Glutamatergic neuron (in vitro differentiated cells): ENCODE measurements around the gene GGCT. TPM values are rescaled to one million over a fixed set of nuclear protein-coding genes. Genes with fewer than 3 reads are reported as not detected.

ENCODE experiments used
- DNase-seq: peaks from one replicate; pipeline ENCODE4 v3.0.0; 2022
- H3K27ac Mint-ChIP-seq: one replicate; pipeline ENCODE4 v1.8.0; 2020; ENCODE audit warnings: mild to moderate bottlenecking, mixed read lengths, inconsistent platforms; ENCODE audit not compliant: unreplicated experiment
- H3K27me3 Mint-ChIP-seq: one replicate; pipeline ENCODE4 v1.8.0; 2020; ENCODE audit warnings: mild to moderate bottlenecking, moderate library complexity, mixed read lengths, inconsistent platforms; ENCODE audit not compliant: unreplicated experiment
- H3K36me3 Mint-ChIP-seq: one replicate; pipeline ENCODE4 v1.8.0; 2020; ENCODE audit warnings: mild to moderate bottlenecking, mixed read lengths, inconsistent platforms; ENCODE audit not compliant: unreplicated experiment
- H3K4me1 Mint-ChIP-seq: one replicate; pipeline ENCODE4 v1.8.0; 2020; ENCODE audit warnings: mild to moderate bottlenecking, low read depth, mixed read lengths, inconsistent platforms; ENCODE audit not compliant: unreplicated experiment
- H3K4me3 Mint-ChIP-seq: one replicate; pipeline ENCODE4 v1.8.0; 2020; ENCODE audit warnings: mild to moderate bottlenecking, mixed read lengths, inconsistent platforms; ENCODE audit not compliant: unreplicated experiment
- H3K9me3 Mint-ChIP-seq: one replicate; pipeline ENCODE4 v1.8.0; 2020; ENCODE audit warnings: mild to moderate bottlenecking, moderate library complexity, mixed read lengths, inconsistent platforms; ENCODE audit not compliant: unreplicated experiment
- long read RNA-seq: library from polyadenylated mRNA; unstranded; transcript quantifications from one replicate; pipeline ENCODE4 v2.0.0, GENCODE V29; 2020; ENCODE audit not compliant: unreplicated experiment
- total RNA-seq: library from RNA; stranded (reverse); fragmentation: NEBNext Ultra II Directional; extraction: Animal tissue kit (Norgen Biotek cat#: 25700); gene quantifications from one replicate; pipeline ENCODE4 v1.2.1, GENCODE V29; 2021; ENCODE audit not compliant: unreplicated experiment
- TF ChIP-seq, protein P1 (sequence below): fragments of 200-600 bp; sonication (generic); IDR thresholded peaks from one replicate; pipeline ENCODE4 v1.5.0; 2021; ENCODE audit not compliant: partially characterized antibody, unreplicated experiment

Gene GGCT, protein sequence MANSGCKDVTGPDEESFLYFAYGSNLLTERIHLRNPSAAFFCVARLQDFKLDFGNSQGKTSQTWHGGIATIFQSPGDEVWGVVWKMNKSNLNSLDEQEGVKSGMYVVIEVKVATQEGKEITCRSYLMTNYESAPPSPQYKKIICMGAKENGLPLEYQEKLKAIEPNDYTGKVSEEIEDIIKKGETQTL
- 25.0 TPM for total RNA-seq
- long read RNA-seq, transcript GGCT-202 (4 exons, 1,173 nt): major isoform, 26 of 31 reads
- long read RNA-seq, partial matches to known transcripts: 1 of 31 reads
- long read RNA-seq, other reads (novel, unspliced or antisense): 0 of 31 reads

DNA sequence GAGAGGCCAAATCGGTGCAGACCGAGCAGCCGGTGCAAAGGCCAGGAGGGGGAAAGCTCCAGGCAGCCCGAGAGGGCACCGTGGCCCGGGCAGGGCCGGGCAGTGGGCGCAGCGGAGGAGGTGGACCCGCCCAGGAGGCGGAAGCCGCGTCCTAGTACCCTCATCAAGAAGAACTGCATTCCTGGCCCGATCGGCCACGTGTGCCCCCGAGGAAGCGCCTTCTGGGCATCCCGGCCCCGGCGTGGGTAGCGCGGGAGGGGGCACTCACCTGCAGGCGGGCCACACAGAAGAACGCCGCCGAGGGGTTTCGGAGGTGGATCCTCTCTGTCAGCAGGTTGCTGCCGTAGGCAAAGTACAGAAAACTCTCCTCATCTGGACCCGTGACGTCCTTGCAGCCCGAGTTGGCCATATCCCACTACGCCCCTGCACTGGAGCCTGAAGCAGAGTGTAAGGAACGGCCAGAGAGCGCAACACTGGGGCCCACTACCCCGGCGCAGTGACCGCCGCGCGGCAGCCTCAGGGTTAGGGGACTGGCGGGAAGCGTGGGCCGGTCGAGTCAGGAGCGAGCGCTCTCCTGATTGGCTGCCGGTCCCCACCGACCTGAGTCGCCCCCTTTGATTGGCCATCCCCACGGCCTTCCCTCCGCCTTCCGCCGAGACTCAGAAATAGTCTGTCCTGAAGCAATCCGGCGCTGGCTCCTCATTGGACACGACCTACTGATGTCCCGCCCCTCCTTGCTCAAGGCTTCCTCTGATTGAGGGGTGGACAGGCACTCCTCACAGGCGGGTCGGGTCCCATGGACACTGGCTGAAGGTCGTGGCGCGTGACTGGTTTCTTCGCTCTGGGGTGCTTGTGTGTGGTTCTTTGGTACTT lies at the start of gene GGCT:
TSS of gene GGCT (minus strand) at position 529 of the 873 bp plus-strand sequence. CDS start at position 409, 120 bp downstream.
- peaks cover 5% of the 10 kb centered on the region for H3K9me3 Mint-ChIP-seq
- no peaks in the 10 kb centered on the region for H3K36me3 Mint-ChIP-seq
- peak; percentile 98 for DNase-seq
- peak within 1 kb of the TSS; percentile 59 for H3K27ac Mint-ChIP-seq
- H3K27me3 Mint-ChIP-seq: no peaks in the 10 kb centered on the region
- peak within 1 kb of the TSS; percentile 86 for H3K4me3 Mint-ChIP-seq
- peaks cover 9% of the 10 kb centered on the region for H3K4me1 Mint-ChIP-seq
- TF ChIP-seq, protein P1, sequence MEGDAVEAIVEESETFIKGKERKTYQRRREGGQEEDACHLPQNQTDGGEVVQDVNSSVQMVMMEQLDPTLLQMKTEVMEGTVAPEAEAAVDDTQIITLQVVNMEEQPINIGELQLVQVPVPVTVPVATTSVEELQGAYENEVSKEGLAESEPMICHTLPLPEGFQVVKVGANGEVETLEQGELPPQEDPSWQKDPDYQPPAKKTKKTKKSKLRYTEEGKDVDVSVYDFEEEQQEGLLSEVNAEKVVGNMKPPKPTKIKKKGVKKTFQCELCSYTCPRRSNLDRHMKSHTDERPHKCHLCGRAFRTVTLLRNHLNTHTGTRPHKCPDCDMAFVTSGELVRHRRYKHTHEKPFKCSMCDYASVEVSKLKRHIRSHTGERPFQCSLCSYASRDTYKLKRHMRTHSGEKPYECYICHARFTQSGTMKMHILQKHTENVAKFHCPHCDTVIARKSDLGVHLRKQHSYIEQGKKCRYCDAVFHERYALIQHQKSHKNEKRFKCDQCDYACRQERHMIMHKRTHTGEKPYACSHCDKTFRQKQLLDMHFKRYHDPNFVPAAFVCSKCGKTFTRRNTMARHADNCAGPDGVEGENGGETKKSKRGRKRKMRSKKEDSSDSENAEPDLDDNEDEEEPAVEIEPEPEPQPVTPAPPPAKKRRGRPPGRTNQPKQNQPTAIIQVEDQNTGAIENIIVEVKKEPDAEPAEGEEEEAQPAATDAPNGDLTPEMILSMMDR: no peak

DNA sequence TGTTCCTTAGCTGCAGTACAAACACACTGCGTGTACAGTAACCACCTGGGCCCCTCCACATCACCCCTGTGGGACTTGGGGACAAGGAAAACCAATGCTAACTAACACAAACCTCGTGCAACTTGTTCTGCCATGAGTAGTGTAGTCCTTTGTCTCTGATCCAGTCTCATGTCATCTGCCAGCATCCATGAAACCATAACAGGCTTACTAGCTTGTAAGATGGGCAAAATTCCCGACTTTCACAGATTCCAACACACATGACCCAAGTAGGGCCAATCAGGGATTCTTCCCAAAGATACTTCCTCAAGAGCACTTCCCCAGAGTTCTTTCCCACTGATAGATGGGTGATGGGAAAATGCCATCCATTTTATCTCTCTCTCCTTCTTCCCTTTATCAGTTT lies 48.9 kb upstream of the GGCT start:
- no peak overlapping the region for H3K4me3 Mint-ChIP-seq
- H3K27me3 Mint-ChIP-seq: peaks cover 3% of the 10 kb centered on the region
- H3K36me3 Mint-ChIP-seq: peaks cover 9% of the 10 kb centered on the region
- TF ChIP-seq, protein P1: no peak
- H3K9me3 Mint-ChIP-seq: peaks cover 4% of the 10 kb centered on the region
- no peak for DNase-seq
- peak overlapping the region; percentile 0 for H3K27ac Mint-ChIP-seq
- peaks cover 32% of the 10 kb centered on the region for H3K4me1 Mint-ChIP-seq

DNA sequence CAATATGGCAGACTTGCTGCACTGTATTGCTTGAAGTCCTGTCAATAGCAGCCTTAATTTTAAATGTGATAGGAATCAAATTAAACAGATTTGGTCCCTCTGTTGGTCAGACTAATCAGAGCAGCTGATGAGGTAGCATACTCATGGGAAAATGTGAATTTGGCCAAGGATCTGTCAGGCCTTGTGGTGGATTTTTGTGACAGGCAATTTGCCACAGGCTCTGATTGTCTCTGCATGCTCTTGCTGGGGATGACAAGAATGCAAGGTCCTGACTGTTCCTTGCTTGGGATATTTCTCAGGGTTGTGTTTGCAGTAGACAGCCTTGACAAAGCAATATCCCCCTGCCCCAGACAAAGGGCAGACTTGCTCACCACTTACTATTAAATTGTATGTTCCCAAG lies 48.5 kb upstream of the GGCT start:
- H3K36me3 Mint-ChIP-seq: peaks cover 9% of the 10 kb centered on the region
- DNase-seq: no peak

DNA sequence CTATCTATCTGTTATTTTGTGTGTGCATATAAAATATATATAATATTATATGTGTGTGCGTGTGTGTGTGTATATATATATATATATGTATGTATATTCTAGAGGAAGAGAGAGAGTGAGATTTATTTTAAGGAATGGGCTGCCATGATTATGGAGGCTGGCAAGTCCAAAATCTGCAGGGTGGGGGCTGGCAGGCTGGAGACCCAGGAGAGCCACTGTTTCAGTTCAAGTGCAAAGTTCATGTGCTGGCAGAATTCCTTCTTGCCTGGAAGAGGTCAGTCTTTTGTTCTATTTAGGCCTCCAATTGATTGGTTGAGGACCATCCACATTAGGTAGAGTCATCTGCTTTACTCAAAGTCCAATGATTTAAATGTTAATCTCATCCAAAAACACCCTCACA lies 47.7 kb upstream of the GGCT start:
- TF ChIP-seq, protein P1: no peak
- Mint-ChIP-seq H3K27ac (peak overlapping the region; percentile 74), H3K4me3 (no peak overlapping the region), H3K4me1 (peaks cover 32% of the 10 kb centered on the region), H3K27me3 (peaks cover 3% of the 10 kb centered on the region), H3K36me3 (peaks cover 9% of the 10 kb centered on the region), H3K9me3 (peaks cover 4% of the 10 kb centered on the region)
- no peak for DNase-seq

More for the DNA sequence above, 48.5 kb upstream of the GGCT start:
- H3K4me1 Mint-ChIP-seq: peaks cover 32% of the 10 kb centered on the region
- TF ChIP-seq, protein P1: no peak
- peaks cover 3% of the 10 kb centered on the region for H3K27me3 Mint-ChIP-seq
- H3K4me3 Mint-ChIP-seq: no peak overlapping the region
- H3K27ac Mint-ChIP-seq: peak overlapping the region; percentile 74
- H3K9me3 Mint-ChIP-seq: peaks cover 4% of the 10 kb centered on the region
